ENCODE measurements around the gene NSG1.

The NSG1 gene

DNA sequence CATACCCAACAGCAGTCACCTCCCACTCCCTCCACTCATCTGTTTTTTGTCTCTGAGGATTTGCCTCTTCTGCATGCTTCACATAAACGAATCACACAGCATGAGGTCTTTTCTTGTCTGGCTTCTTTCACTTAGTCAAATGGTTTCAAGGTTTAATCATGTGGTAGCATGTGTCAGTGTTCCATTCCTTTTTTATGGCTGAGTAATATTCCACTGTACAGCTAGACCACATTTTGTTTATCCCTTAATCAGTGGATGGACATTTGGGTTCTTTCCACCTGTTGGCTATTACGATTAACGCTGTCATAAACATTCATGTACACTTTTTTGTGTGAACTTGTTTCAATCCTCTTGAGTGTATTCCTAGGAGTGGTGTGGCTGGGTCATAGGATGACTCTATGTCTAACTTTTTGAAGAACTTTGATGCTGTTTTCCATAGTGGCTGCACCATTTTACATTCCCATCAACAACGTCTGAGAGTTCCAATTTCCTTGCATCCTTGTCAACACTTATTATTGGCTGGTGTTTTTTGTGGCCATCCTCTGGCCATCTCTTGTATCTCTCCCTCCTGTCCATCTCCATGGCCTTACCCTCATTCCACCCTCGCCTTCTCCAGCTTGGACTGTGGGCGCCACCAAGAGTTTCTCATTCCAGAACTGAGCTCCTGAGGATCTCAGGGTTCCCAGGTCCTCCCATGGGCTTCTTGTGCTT, 12.4 kb upstream of the NSG1 start:
- no peak for DNase-seq

DNA sequence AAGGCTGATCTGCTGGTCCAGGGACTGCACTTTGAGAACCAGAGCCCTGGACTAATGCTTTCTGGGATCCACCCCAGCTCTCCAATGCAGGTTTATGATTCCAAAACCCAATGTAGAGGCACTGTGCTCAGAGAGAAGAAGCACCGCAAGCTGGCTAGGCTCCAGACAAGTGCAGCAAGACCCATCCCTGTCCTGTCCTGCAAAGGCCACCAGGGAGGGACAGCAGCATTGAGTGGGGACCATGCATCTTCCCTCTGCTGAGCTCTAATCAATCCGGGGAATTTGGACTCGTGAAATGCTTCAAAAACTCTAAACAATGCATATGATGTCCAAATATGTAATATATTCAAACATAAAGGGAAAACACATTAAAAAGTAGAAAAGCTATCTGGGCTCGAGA, 10.8 kb upstream of the NSG1 start:
- DNase-seq: no peak

DNA sequence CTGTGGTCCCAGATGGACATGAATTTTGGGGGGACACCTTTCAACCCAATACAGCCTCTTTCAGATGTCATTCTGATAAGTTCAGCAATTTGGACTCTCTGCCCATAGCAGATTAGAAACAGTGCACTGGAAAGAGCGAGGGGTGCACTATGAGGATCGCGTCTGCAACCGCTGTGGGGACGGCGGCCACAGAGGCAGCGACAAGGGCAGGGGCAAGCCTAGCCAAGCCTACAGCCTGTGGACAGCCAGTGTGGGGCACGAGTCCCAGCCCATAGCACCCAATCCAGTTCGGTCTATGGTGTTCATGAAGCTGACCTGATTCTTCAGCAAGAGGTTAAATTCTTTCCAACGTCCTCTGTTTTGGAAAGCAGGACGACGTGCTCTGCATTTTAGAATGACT, 9.7 kb upstream of the NSG1 start:
- no peak for DNase-seq

DNA sequence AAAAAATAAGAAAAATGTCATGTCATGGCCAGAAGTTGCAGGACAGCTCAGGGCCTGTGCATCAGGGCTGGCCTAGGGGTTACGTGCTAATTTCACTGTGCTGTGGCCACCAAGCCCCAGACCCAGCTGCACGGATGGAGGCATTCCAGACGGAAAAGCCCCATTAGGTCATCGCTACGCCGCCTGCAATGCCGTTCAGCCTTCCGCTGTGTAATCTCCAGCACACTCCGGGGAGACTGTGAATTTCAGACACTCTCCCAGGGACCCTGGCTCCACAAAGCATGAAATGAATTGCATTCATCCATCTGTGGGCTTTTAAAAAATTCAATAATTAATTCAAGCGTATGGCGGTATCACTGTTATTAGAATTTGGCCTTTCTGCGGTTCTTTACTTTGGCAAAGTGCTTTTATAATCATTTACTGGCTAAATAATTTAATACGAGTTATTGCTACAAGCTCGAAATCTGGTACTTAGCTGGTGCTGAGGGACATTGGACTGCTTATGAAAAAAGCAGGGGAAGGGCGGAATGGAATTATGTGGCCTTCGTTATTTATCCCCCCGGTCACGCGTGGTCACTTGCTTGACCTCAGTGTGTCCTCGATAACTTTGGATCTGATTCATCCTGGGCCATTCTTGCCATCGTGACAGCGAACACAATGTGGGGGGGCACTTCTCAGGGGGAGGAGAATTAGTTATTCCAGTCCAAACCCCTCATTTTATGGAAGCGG, 9.0 kb upstream of the NSG1 start:
- DNase-seq: no peak

DNA sequence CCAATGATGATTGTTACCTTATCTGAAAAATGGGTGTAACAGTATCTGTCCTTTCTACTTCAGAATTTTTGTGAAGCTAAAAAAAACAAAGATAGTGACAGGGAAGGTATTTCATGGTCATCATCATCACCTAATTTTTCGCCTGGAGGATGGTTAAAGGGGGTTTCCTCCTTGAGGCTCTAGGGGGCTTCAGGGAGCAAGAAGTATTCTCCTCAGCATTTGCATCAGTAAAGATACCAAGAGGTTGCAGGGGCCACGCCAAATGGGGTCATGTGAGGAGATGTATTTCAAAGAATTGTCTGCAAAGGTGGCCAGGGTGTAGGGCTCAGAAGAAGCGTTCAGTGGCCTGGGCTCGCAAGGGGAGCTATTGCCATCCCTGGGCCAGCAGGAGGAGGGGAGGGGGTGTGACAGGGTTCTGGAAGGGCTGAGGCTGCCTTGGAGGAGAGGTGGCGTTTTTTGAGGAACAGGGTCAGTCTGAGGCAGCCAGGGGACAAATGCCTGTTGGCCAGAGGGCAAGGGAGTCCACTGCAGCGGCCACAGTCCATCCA, 7.3 kb upstream of the NSG1 start:
- DNase-seq: no peak

DNA sequence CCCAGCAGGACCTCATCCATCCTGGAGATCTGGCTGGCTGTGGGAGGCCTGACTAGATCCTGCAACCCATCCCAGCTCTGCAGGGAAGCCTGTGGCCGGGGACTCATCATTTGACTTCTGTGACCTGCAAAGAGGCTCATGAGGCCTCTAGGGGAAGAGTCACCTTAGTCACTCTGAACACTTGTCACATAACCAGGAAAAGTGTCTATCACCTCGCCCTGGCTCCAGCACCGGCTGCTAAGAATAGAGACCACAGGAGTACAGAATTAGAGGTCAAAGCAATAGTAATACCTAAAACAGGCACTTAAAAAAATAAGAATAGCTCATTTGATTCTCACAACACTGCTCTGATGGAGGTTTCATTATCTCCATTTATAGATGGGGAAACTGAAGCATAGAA, 3.8 kb upstream of the NSG1 start:
- no peak for DNase-seq

DNA sequence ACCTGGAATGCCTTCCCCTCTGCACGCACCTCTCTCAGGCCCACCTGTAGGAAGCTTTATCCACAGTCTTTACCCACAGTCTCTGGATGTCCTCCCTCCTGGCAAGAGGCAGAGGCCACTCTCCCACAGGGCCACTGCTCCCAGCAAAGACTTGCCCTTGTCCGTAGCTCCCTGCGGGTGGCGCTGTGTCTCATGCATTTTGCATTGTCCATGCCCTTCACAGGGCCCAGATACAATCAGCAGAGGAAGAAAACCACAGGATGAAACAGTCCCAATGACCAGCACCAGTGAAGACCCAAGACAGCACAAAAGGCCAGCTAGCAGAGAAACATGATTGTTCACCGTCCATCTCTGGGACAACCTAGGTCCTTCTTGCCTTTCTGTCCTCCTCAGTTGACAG, 2.1 kb upstream of the NSG1 start:
- DNase-seq: no peak

DNA sequence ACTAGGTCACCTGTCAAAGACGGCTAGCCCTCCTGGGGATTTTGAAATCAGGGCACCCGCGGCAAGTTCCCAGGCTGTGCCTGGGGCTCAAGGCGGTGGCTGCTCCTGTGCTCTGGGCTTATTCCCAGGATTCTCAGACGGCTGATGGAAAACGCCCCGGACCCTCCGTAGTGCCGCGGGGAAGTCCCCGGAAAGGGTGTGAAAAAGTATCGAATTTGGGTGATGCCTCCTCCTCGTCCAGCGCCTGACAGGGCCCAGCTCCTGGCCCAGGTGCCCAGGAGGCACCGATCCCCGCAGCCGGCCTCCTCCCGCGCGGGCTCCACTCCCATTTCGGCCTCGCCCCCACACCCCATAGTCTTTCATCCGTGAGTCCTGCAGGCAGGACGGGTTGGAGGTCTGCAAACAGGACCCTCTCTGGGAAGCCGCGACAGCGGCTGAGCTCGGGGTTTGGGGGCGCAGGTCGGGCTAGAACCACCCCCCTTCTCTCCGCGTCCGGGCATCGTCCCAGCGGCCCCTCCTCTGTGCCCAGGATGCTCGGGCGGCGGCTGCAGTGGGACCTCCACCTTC, 1.1 kb upstream of the NSG1 start:
- no peak for DNase-seq

DNA sequence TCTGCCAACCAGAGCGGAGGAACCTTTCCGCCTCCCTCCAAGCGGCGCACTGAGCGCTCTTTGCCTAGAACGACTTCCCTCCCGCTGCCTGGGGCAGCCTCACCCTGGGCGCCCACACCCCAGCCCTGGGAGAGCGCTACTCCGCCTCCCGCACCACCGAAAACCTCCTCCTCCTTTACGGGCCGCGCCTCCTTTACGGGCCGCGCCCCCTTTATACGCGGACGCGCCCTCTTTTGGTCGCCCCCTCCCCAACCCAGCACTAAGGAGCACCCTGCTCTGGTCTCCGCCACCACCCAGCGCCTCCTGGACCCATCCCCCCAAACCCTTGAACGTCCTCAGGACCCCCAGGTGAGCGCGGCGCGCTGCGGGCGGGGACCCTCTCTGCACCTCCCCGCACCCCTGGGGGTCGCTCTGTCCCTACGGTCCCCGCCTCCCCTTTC, 586 bp upstream of the NSG1 start:
- peak; percentile 24 for DNase-seq

DNA sequence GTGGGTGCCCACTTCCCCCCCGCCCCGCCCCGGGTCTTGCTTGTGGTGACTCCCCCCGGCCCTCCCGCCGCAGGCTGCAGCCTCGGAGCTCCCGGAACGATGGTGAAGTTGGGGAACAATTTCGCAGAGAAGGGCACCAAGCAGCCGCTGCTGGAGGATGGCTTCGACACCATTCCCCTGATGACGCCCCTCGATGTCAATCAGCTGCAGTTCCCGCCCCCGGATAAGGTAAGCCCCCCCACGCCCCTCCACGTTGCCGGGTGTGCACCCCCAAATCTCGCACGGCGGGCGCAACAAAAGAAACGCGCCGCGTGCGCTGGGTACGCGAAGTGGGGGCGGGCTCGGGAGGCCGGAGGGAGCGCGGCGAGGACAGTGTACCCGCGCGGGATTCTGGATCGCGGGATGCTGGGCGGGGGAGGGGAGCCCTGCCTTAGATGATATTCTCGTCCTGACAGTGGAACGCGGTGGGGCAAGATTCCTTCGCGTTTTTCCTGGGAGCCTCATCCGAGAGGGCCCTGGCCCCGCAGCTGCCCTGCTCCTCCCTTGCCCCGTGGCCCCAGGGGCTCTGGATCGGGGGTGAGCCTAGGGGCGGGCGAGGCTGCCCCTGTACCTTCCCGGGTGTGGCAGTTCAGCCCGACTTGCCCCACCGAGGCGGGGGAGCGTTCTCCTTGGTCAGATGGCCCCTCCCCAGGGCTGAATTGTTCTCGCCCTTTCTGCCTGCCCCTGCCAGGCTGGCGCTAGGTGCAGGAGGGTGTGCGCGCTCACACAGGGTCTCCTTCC, 819 bp downstream of the NSG1 start:
- peak; percentile 40 for DNase-seq

DNA sequence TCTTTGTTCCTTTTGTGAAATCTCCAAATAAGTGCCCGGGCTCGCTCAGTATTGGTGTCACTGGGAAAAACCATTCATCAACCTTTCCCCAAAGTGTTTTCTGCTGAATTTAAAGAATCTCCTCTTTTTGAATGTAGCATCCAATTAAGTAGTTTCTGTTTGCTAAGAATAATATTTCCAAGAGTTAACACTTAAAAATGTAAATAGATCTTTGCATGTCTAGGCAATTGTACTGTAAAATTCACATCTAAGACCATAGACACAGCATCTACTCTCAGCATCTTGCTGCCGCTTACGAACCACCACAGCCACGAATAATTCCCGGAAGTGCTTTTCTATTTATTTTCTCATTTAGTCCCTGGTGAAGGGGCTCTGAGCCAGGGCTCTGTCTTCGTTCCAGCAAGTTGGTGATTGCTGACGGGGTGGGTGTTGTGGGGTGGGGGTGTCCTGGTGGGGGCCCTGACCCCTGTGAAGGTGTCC, 1.4 kb downstream of the NSG1 start:
- no peak for DNase-seq

DNA sequence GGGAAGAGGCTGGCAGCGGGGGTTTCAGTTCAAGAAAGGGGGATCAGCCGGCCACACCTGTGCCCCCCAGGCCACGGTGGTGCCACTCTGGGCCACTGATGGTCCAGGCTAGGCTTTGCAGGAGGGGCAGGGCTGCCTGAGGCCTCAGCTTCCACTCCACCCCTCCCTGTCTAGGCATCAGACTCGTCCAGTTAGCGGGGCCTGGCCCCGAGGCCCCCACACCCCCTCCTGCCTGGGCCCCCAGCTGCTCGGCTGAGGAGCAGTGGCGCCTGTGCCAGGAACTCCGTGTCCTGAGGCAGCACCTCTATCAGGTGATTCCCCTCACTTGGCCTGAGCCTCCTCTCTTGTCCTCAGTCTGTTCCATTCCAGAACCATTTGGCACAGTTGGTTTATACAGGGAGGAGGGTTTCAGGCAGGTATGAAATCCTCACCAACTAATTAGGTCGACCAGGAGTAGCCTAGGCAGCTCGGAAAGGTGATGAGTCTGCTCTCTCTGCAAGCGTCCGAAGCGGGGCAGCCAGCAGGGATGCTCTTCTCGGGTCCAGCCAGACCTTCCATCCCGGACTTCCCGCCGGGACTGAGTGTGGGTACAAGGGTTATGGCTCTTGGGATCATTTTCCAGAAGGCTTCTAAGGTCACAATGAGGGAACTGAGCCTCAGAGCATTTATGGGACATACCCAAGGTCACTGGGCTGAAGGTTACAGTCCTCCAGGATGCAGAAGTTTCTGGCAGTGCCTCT, 2.1 kb downstream of the NSG1 start:
- no peak for DNase-seq

DNA sequence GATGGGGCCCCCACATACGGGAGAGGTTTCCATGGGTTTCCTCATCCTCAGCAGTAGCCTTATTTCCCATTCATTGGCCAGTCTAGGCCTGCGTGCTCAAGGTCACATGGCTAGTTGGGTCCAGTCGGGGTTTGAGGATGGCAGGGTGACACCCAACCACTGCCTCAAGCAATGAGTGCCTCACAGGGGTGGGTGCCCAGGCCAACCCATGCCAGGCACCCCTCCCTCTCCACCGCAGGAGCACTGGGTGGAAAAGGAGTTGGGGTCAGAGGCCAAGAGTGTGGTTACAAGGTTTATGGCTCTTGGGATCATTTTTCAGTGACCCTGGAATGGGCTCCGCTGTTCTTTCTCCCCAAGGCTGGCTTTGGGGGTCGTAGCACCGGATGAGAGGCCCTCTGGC, 3.1 kb downstream of the NSG1 start:
- no peak for DNase-seq

DNA sequence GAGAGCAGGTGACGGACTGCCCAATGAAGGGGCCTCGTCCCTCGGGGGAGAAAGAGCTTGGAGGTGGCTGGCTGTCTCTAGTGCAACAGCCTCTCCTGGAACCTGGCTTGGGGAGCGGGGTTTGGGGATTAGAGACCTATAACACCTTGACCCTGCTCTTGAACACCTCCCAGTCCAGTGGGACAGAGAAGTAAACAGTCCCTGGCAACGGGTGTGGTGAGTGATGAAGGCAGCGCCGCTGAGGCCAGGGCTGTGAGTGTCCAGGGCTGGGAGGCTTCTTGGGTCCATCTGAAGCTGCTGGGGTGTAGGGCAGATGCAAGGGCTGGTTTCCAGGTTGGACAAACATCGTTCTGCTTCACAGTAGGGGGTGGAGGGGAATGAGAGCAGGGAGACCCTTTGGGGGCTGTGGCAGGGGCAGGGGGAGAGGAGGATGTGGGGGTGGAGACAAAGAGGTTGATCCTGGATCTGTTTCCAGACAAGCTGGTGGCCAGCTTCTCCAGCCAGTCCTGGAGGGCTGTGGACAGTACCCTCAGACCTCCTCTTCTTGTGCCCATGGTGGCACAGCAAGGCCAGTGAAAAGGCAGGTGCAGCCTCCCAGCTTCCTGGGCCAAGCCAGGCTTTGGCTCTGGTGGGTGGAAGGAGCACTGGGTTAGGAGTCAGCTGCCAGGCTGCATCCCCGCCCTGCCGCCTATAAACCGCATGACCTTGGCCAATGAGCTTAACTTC, 3.8 kb downstream of the NSG1 start:
- DNase-seq: no peak

DNA sequence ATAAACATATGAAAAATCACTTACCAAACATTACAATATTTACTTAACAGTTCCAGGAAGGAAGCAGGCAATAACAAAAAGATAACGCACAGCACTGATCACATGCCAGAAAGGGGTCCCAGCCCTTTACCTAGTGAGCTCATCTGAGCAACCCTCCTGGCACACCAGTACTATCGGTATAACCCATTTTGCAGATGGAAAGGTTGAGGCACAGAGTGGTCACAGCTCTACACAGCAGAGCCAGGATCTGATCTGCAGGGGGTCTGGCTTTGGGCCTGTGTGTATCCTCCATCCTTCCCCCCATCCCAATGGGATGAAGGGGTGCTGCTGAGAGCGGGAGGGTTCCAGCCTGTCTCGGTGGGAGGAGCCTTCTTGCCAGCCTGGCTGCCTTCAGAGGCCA, 5.0 kb downstream of the NSG1 start:
- no peak for DNase-seq

DNA sequence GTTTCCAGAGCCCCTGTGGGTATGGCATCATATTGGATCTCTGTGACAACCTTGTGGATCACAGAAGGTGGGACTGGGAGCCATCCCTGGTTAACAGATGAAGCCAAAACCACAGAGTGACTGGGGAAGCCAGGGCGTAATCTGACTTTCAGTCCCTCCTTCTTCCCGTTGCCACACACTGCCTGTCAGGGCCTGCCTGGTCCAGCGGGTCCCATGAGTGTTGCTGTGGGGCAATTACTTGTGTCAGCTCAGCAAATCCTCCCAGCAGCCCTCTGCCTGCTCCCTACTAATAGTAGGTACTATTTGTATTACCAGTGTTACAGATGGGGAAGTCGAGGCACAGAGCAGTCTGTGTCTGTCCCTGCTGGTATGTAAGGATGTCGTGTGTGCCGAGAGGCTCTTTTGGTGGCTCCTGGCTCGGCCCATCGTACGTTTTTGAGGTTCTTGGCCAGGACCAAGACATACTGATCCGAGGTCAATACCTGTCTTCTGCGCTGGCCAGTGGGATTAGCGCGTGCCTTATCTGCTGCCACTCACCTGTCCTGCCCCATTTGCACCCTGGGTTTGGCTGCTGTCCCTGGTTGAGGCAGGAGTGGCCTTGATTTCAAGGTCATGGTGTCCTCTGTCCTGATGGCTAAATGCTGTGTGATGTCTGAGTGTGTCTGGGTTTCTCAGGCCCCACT, 5.7 kb downstream of the NSG1 start:
- no peak for DNase-seq

DNA sequence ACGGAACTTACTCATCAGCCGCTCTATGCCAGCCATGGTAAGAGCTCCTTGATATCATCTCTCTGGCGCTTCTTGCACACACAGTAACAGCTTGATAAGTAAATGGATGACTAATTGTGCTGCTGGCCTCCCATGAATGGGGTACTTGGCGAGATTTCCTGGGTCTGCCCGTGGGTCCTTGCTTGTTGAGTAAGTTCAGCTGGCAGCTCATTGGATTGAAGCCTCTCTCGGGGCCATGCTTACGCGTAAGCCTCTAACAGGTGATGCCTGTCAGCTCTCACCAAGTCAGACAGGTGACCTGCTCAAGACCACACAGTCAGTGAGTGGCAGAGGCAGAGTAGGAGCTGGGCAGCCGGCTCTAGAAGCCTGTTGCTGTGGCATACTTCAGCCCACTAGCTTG, 7.7 kb downstream of the NSG1 start:
- DNase-seq: no peak

DNA sequence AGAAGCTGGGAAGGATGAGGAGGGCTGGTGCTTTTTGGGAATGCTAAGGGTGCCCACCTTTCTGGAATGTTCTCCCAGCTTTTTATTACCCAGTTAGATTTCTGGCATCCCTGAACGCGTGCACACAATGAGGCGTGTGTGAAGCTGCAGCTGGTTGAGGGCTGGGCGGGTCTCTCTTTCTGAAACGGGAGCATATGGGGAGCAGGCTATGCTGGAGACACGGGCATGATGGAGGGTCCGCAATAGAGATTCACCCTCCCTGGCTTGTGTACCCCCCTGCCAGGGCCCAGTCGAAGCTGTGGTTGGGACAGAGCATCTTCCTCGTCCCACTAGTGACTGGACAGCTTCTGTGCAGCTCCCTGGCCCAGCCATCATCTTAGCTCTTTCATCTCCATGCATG, 8.5 kb downstream of the NSG1 start:
- no peak for DNase-seq

DNA sequence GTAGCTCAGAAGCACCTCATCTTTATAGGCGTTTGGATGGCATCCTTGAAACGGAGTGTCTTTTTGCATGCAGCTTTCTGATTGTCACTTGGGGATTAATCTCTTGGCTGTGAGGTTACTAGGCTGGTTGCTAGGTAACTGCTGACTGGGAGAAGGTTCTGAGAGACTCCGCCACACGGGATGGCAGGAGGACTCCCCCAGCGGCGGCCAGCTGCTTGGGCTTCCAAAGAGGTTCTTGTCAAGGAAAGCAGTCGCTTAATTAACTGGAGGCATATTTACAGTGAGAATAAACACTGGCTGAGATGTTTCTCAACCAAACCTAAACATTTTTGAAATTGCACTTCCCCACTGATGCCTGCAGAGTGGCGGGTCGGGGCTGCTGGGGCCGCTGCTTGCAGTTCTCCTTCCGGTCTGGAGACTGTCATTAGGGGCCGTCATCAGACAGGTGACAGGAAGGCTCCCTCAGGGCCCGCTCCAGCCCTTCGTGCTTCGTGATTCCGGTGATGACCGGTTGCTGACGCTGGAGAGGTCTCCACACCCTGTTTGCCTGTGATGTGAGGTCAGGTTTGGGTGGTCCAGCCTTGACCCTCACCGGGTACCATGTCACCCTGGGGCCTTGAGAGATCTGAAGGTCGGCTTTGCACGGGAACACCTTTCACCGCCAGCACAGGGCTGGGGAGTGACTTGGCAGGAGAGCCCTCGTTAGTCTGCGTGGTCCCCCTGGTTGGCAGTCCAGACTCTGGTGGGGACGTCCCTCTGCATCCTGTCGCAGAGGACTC, 9.1 kb downstream of the NSG1 start:
- no peak for DNase-seq
